KMS-11 (cell line): ENCODE results near the gene TMEM144.

Source experiments
- H2AFZ ChIP-seq: fragments of 200-600 bp; sonication (generic); 2 replicates; pipeline ENCODE4 v1.6.1; 2016; ENCODE audit warnings: antibody characterized with exemption, mixed run types, low read depth
- H3K27ac ChIP-seq: fragments of 200-600 bp; sonication (generic); 2 replicates; pipeline ENCODE4 v1.6.1; 2016; ENCODE audit warnings: mild to moderate bottlenecking, mixed run types
- H3K27me3 ChIP-seq: fragments of 200-600 bp; sonication (generic); 2 replicates; pipeline ENCODE4 v1.6.1; 2017; ENCODE audit warnings: mild to moderate bottlenecking, low read depth, mixed run types, moderate library complexity; ENCODE audit not compliant: insufficient read depth
- H3K36me3 ChIP-seq: fragments of 200-600 bp; sonication (generic); 2 replicates; pipeline ENCODE4 v1.6.1; 2017; ENCODE audit warnings: mild to moderate bottlenecking, mixed run types; ENCODE audit not compliant: insufficient read depth
- H3K4me1 ChIP-seq: fragments of 200-600 bp; sonication (generic); 2 replicates; pipeline ENCODE4 v1.6.1; 2016; ENCODE audit warnings: mild to moderate bottlenecking, low read depth, mixed run types; ENCODE audit not compliant: poor library complexity, severe bottlenecking
- H3K4me2 ChIP-seq: fragments of 200-600 bp; sonication (generic); 2 replicates; pipeline ENCODE4 v1.7.0; 2016; ENCODE audit warnings: mild to moderate bottlenecking, mixed run types
- H3K4me3 ChIP-seq: fragments of 200-600 bp; sonication (generic); IDR thresholded peaks from 2 replicates; pipeline ENCODE4 v1.6.1; 2017; ENCODE audit warnings: low read depth, low read length, mixed read lengths; ENCODE audit not compliant: insufficient read depth
- H3K79me2 ChIP-seq: fragments of 200-600 bp; sonication (generic); 2 replicates; pipeline ENCODE4 v1.6.1; 2016; ENCODE audit warnings: low read depth, mixed run types; ENCODE audit not compliant: insufficient read depth
- H3K9ac ChIP-seq: fragments of 200-600 bp; sonication (generic); 2 replicates; pipeline ENCODE4 v1.6.1; 2016; ENCODE audit warnings: mild to moderate bottlenecking, mixed run types
- H4K20me1 ChIP-seq: fragments of 200-600 bp; sonication (generic); 2 replicates; pipeline ENCODE4 v1.6.1; 2016; ENCODE audit warnings: mild to moderate bottlenecking, mixed run types; ENCODE audit not compliant: insufficient read depth
- CTCF ChIP-seq: fragments of 200-600 bp; sonication (generic); conservative IDR thresholded peaks from 2 replicates; pipeline ENCODE4 v1.6.1; 2017; ENCODE audit warnings: low read depth, mild to moderate bottlenecking, antibody characterized with exemption, low read length, moderate library complexity, mixed read lengths

TMEM144 gene

DNA sequence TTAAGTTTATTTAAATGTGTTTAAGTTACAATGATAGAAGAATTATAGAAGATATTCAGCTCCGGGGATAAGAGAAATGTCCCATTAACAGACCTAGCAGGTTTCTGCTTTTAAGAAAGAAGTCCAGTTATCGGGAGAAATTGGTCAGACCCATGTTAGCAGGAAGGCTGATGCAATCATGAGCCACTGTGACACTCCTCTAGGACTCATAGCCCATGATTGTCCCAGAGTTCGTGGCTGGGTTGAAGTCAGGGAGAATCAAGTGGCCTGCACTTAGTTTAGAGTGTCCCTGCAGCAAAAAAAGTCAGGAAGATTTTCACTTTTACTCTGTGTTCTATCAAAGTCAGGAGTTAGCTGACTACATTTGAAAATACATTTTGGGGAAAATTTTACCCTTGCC, 72.0 kb downstream of the TMEM144 start:
- Histone ChIP-seq H3K4me3 (no peak overlapping the region), H4K20me1 (no peaks in the 10 kb centered on the region), H2AFZ (no peak overlapping the region), H3K36me3 (no peaks in the 10 kb centered on the region), H3K27ac (no peak overlapping the region), H3K79me2 (no peaks in the 10 kb centered on the region), H3K27me3 (no peaks in the 10 kb centered on the region), H3K4me1 (peaks cover 7% of the 10 kb centered on the region), H3K4me2 (no peak overlapping the region; the same call in 1 of the 2 replicates), H3K9ac (no peak overlapping the region)
- no peak for TF ChIP-seq CTCF

GRCh38 chr4:158285429-158286216, 75.3 kb downstream of the TMEM144 start:
- H2AFZ ChIP-seq: no peak overlapping the region
- H3K4me1 ChIP-seq: peaks cover 7% of the 10 kb centered on the region
- no peaks in the 10 kb centered on the region for H3K27me3 ChIP-seq
- H3K4me2 ChIP-seq: no peak overlapping the region
- H3K4me3 ChIP-seq: no peak overlapping the region
- no peaks in the 10 kb centered on the region for H3K36me3 ChIP-seq
- no peak for TF ChIP-seq CTCF
- H3K27ac ChIP-seq: no peak overlapping the region
- no peaks in the 10 kb centered on the region for H4K20me1 ChIP-seq
- H3K79me2 ChIP-seq: no peaks in the 10 kb centered on the region
- no peak overlapping the region for H3K9ac ChIP-seq

GRCh38 chr4:158290912-158291311, 80.6 kb downstream of the TMEM144 start:
- TF ChIP-seq CTCF: no peak
- Histone ChIP-seq H3K4me3 (no peak overlapping the region), H3K79me2 (no peaks in the 10 kb centered on the region), H3K27me3 (no peaks in the 10 kb centered on the region), H3K4me2 (no peak overlapping the region), H4K20me1 (no peaks in the 10 kb centered on the region), H3K27ac (no peak overlapping the region), H3K9ac (no peak overlapping the region), H3K36me3 (no peaks in the 10 kb centered on the region), H2AFZ (no peak overlapping the region), H3K4me1 (no peaks in the 10 kb centered on the region)

- no peaks in the 10 kb centered on the region for H3K36me3 ChIP-seq
- no peak overlapping the region for H3K4me2 ChIP-seq
- H4K20me1 ChIP-seq: no peaks in the 10 kb centered on the region
- H3K27me3 ChIP-seq: no peaks in the 10 kb centered on the region
- no peak overlapping the region for H3K4me3 ChIP-seq
- no peak overlapping the region for H2AFZ ChIP-seq
- H3K4me1 ChIP-seq: no peaks in the 10 kb centered on the region
- no peak for TF ChIP-seq CTCF
- no peak overlapping the region for H3K9ac ChIP-seq
- H3K27ac ChIP-seq: no peak overlapping the region
- no peaks in the 10 kb centered on the region for H3K79me2 ChIP-seq
Measured at GRCh38 chr4:158291334-158292055, 81.2 kb downstream of the TMEM144 start.
